ENCODE data around the gene GABRG3. TPM values are rescaled to one million over a fixed set of nuclear protein-coding genes. Genes with fewer than 3 reads are reported as not detected.

Gene GABRG3
- total RNA-seq, 2 experiments from 2014 or later, result not detected

DNA sequence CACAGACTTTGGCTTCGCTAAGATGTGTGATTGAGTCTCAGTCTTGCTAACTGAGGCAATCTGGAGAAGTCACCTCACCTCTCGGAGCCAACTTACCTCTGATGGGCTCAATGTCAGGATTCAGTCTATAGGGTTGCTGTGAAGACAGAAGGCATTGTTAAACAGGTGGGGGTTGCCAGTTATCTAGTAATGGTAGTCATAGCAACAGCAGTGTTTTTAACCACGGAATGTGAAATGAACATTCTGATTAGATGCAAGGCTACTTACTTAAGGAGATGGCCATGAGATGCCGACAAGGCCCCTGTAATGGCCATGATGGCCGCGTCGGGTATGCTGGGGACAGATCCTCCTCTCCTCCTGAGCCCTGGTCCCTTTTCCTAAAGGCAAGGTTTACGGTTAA is 243.1 kb downstream of the GABRG3 start:
- POLR2A ChIA-PET, result no interaction called here
- no peaks in the 10 kb centered on the region for H3K4me1 Mint-ChIP-seq
- no peak overlapping the region for H3K27ac Mint-ChIP-seq
- H3K27me3 Mint-ChIP-seq, result no peaks in the 10 kb centered on the region
- no peak for DNase-seq
- H3K9me3 Mint-ChIP-seq, result peaks cover 26% of the 10 kb centered on the region
- no peak overlapping the region for H3K4me3 Mint-ChIP-seq
- H3K36me3 Mint-ChIP-seq (ENCODE audit: low read depth), result no peaks in the 10 kb centered on the region
- CTCF ChIA-PET, result no interaction called here

DNA sequence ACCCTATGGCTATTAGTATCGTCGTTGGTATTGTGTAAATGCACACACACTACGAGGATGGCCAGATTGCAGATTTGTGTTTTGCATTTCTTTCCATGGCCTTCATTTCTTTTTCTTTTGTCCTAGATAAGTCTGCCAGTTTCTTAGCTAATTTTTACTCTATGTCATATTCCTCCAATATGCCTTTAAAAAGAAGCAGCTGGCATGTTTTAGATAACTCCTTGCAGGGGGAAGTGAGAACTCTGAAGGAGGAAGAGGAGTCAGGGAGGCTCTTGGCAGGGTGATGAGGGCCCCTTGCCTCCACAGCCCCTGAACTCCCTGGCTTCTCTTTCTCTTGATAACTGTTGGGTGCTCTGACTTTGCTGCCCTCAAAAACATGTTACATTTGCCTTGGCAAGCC is 244.0 kb downstream of the GABRG3 start:
- CTCF ChIA-PET, result no interaction called here
- H3K4me3 Mint-ChIP-seq, result no peak overlapping the region
- POLR2A ChIA-PET, result no interaction called here
- no peaks in the 10 kb centered on the region for H3K36me3 Mint-ChIP-seq (ENCODE audit: low read depth)
- H3K4me1 Mint-ChIP-seq, result no peaks in the 10 kb centered on the region
- H3K27ac Mint-ChIP-seq, result no peak overlapping the region
- peaks cover 31% of the 10 kb centered on the region for H3K9me3 Mint-ChIP-seq
- DNase-seq, result no peak
- H3K27me3 Mint-ChIP-seq, result no peaks in the 10 kb centered on the region

DNA sequence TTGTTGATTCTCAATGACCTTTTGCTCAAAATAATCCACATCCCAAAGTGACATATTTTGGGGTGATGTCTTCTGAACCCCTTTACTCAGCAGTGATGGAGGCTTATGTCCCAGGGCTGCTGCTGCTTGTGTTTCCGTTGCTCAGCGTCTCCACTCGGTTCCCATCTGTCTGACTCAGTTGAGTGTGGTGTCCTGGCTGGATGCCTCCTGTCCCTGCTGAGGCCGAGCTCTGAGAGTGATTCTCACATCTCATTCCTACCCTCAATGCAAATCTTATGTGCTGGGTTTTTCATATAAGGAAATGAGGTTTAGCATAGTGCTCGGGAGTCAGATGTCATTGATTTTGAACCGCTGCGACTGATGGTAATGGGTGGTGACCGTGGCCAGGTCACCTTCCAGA is 247.4 kb downstream of the GABRG3 start:
- POLR2A ChIA-PET, result no interaction called here
- Mint-ChIP-seq H3K4me1 (no peaks in the 10 kb centered on the region), H3K27ac (no peak overlapping the region), H3K9me3 (peaks cover 26% of the 10 kb centered on the region), H3K27me3 (no peaks in the 10 kb centered on the region), H3K4me3 (no peak overlapping the region), H3K36me3 (ENCODE audit: low read depth) (no peaks in the 10 kb centered on the region)
- CTCF ChIA-PET, result no interaction called here
- DNase-seq, result no peak

DNA sequence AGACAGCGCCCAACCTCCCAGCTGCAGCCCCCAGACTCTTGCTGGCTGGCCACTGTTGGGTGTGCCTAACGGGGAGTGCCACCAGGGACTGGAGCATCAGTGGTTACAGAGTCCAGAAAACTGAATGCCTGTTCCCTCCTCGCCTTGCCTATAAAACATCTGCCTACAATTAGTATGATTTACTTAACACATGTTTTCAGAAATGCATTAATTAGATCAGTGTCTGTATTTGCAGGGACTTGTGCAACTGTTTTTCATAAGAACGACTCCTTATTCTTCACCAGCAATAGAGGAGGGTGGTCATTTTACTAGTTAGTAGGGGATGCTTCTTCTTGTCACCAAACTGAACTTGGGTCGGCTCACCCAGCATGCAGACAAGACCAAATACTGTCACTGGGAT is 248.7 kb downstream of the GABRG3 start:
- H3K4me3 Mint-ChIP-seq, result no peak overlapping the region
- H3K9me3 Mint-ChIP-seq, result peaks cover 26% of the 10 kb centered on the region
- no peak for DNase-seq
- no peaks in the 10 kb centered on the region for H3K27me3 Mint-ChIP-seq
- CTCF ChIA-PET, result no interaction called here
- H3K27ac Mint-ChIP-seq, result no peak overlapping the region
- POLR2A ChIA-PET, result no interaction called here
- no peaks in the 10 kb centered on the region for H3K36me3 Mint-ChIP-seq (ENCODE audit: low read depth)
- H3K4me1 Mint-ChIP-seq, result no peaks in the 10 kb centered on the region

- Mint-ChIP-seq H3K4me1 (no peaks in the 10 kb centered on the region), H3K27me3 (no peaks in the 10 kb centered on the region), H3K9me3 (peaks cover 24% of the 10 kb centered on the region), H3K36me3 (ENCODE audit: low read depth) (no peaks in the 10 kb centered on the region), H3K4me3 (no peak overlapping the region), H3K27ac (no peak overlapping the region)
- CTCF ChIA-PET, result no interaction called here
- POLR2A ChIA-PET, result no interaction called here
- DNase-seq, result no peak
Observed at GRCh38 chr15:27220199-27220598, 249.2 kb downstream of the GABRG3 start.

DNA sequence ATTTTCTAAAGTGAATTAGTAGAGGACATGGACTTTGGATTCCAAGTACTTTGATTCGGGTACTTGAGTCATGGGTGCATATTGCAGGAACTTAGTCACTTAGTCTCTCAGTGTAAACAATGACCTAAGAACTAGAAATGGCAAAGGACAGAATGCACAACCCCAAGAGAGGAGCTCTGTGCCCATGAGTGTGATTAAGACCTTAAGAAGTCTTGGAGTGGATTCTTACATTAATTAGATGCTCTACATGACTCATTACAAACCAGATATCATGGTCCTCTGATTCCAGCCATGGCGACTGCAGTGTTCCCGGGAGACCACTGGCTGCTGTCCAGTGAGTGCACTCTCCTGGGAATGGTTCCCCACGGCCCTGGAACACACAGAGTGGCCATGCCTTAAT is 251.5 kb downstream of the GABRG3 start:
- POLR2A ChIA-PET, result no interaction called here
- H3K4me3 Mint-ChIP-seq, result no peak overlapping the region
- CTCF ChIA-PET, result no interaction called here
- no peaks in the 10 kb centered on the region for H3K27me3 Mint-ChIP-seq
- H3K4me1 Mint-ChIP-seq, result no peaks in the 10 kb centered on the region
- DNase-seq, result no peak
- H3K36me3 Mint-ChIP-seq (ENCODE audit: low read depth), result no peaks in the 10 kb centered on the region
- H3K27ac Mint-ChIP-seq, result no peak overlapping the region
- peaks cover 16% of the 10 kb centered on the region for H3K9me3 Mint-ChIP-seq

GRCh38 chr15:27223179-27223578 is 252.2 kb downstream of the GABRG3 start:
- Mint-ChIP-seq H3K9me3 (peaks cover 15% of the 10 kb centered on the region), H3K27me3 (no peaks in the 10 kb centered on the region), H3K27ac (no peak overlapping the region), H3K4me1 (no peaks in the 10 kb centered on the region), H3K4me3 (no peak overlapping the region), H3K36me3 (ENCODE audit: low read depth) (no peaks in the 10 kb centered on the region)
- POLR2A ChIA-PET, result no interaction called here
- CTCF ChIA-PET, result no interaction called here
- no peak for DNase-seq

DNA sequence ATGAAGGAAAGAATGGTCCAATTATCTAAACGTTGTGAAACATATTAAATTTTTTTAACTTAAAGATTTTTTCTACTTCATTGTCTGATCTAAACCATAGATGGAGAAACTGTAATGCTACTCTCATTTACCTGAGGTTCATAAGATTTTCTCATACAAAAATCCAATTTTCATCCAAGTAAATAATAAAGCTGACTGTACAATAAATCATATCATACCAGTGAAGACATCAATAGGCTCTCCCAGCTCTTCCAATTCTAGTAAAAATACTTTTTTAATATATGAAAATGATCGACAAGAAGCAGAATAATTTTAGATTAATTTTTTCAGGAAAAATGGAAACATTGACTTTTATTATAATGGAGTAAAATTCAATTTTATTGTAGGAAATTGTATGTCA is 260.8 kb downstream of the GABRG3 start:
- Mint-ChIP-seq H3K4me1 (no peaks in the 10 kb centered on the region), H3K9me3 (peaks cover 5% of the 10 kb centered on the region), H3K36me3 (ENCODE audit: low read depth) (no peaks in the 10 kb centered on the region), H3K4me3 (no peak overlapping the region), H3K27ac (no peak overlapping the region), H3K27me3 (no peaks in the 10 kb centered on the region)
- POLR2A ChIA-PET, result no interaction called here
- CTCF ChIA-PET, result no interaction called here
- DNase-seq, result no peak

DNA sequence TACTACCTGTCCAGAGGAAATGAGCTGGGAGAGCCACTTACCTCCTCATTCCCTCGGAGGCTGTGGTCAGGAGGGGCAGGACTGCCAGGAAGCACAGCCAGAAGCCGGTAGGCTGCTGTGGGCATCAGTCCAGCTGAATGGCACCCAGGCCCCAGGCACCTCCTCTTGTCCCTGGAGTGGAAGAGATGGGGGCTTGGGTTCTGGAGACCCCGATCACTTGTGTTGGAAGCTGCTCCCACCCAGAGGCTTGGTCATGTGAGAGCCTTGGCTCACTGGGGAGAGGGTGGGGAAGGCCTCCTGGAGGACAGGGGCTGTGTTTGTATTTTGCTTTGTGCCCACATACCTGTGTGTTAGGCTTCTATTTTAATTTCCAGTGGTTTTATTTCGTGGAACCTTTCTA is 261.9 kb downstream of the GABRG3 start:
- Mint-ChIP-seq H3K4me1 (no peaks in the 10 kb centered on the region), H3K27ac (no peak overlapping the region), H3K9me3 (peaks cover 5% of the 10 kb centered on the region), H3K4me3 (no peak overlapping the region), H3K36me3 (ENCODE audit: low read depth) (no peaks in the 10 kb centered on the region), H3K27me3 (no peaks in the 10 kb centered on the region)
- ChIA-PET POLR2A (no interaction called here), CTCF (no interaction called here)
- DNase-seq, result no peak

- POLR2A ChIA-PET, result no interaction called here
Observed at GRCh38 chr15:27234593-27234992, 263.6 kb downstream of the GABRG3 start.

DNA sequence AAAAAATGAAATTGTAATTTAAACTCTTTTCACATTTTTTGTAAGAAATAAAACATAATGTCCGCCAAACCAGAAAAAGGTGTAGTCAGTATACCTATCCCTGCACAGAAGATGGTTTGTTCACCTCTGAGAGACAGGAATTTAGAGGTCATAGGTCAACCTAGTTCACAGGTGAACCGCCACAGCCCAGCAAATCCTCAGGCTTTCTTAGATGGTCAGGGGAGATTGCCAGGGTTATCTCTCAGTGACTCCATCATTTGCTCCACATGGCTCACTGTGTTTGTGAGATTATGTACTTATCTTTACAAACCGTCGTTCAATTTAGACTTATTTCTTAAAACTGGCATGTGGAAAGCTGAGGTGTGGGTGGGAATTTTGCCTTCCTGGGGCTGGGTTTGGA is 264.2 kb downstream of the GABRG3 start:
- DNase-seq, result no peak
- CTCF ChIA-PET, result no interaction called here
- H3K27ac Mint-ChIP-seq, result no peak overlapping the region
- H3K4me3 Mint-ChIP-seq, result no peak overlapping the region
- no peaks in the 10 kb centered on the region for H3K4me1 Mint-ChIP-seq
- H3K9me3 Mint-ChIP-seq, result peaks cover 8% of the 10 kb centered on the region
- H3K36me3 Mint-ChIP-seq (ENCODE audit: low read depth), result no peaks in the 10 kb centered on the region
- POLR2A ChIA-PET, result no interaction called here
- no peaks in the 10 kb centered on the region for H3K27me3 Mint-ChIP-seq

More at GRCh38 chr15:27234593-27234992, 263.6 kb downstream of the GABRG3 start:
- Mint-ChIP-seq H3K9me3 (peaks cover 8% of the 10 kb centered on the region), H3K4me3 (no peak overlapping the region), H3K36me3 (ENCODE audit: low read depth) (no peaks in the 10 kb centered on the region), H3K4me1 (no peaks in the 10 kb centered on the region), H3K27me3 (no peaks in the 10 kb centered on the region), H3K27ac (no peak overlapping the region)
- no peak for DNase-seq
- CTCF ChIA-PET, result no interaction called here

- POLR2A ChIA-PET, result no interaction called here
- no peak overlapping the region for H3K27ac Mint-ChIP-seq
- CTCF ChIA-PET, result no interaction called here
Observed at GRCh38 chr15:27235681-27236080, 264.7 kb downstream of the GABRG3 start.

DNA sequence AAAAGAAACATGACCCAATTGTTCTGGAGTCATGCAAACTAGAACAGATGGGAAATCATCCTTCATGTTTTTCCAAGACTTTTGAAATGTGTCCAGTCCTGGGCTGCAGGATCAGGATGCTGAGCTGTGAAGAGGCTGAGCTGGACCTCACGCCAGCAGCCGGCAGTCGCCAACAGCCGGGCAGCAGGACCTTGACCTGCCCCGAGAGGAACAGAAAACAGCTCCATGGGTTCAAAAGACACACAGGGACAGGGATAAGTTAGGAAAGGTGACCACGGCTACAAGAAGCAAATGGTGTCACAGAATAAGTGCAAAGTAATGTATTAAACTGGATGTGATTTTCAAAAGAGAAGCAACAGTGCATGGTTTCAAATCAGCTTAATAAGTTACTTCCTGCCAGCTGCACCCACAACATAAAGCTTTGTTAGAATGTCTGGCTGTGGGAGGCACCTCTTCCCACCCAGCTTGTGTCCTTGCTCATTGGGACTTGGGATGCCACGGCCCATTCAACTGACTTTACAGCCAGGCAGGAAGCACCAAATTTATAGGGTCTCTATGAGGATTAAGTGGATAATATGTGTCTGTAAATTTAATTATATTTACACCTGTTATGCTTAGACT is 266.4 kb downstream of the GABRG3 start:
- Mint-ChIP-seq H3K4me3 (no peak overlapping the region), H3K4me1 (no peaks in the 10 kb centered on the region), H3K9me3 (peaks cover 6% of the 10 kb centered on the region), H3K36me3 (ENCODE audit: low read depth) (no peaks in the 10 kb centered on the region), H3K27ac (no peak overlapping the region), H3K27me3 (no peaks in the 10 kb centered on the region)
- CTCF ChIA-PET, result no interaction called here
- no peak for DNase-seq
- POLR2A ChIA-PET, result no interaction called here

More at GRCh38 chr15:27235681-27236080, 264.7 kb downstream of the GABRG3 start:
- DNase-seq, result no peak
- Mint-ChIP-seq H3K4me1 (no peaks in the 10 kb centered on the region), H3K27me3 (no peaks in the 10 kb centered on the region), H3K36me3 (ENCODE audit: low read depth) (no peaks in the 10 kb centered on the region), H3K4me3 (no peak overlapping the region), H3K9me3 (peaks cover 8% of the 10 kb centered on the region)

DNA sequence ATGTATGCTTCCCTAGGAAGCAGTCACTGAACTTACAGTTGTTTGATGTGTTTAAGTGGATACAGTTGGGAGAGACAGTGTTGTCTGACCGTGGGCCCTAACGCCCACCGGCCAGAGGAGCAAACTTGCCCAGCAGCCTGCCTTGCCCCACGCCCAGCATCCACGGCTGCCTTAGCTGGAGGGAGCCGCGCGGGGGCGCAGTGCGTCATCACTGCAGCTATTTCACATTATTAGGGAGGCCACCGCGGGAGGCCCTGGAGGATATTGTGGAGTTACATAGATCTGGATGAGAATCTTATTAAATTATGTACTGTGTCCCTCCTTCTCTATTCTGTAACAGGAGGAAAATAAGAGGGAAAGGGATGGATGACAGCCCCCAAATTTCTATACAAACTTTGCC is 267.2 kb downstream of the GABRG3 start:
- no peak overlapping the region for H3K4me3 Mint-ChIP-seq
- H3K4me1 Mint-ChIP-seq, result no peaks in the 10 kb centered on the region
- H3K27ac Mint-ChIP-seq, result no peak overlapping the region
- H3K27me3 Mint-ChIP-seq, result no peaks in the 10 kb centered on the region
- CTCF ChIA-PET, result no interaction called here
- POLR2A ChIA-PET, result no interaction called here
- H3K36me3 Mint-ChIP-seq (ENCODE audit: low read depth), result no peaks in the 10 kb centered on the region
- no peak for DNase-seq
- peaks cover 8% of the 10 kb centered on the region for H3K9me3 Mint-ChIP-seq
